Neural crest cell (in vitro differentiated cells): ENCODE results near the gene OR1K1. TPM values are rescaled to one million over a fixed set of nuclear protein-coding genes. Genes with fewer than 3 reads are reported as not detected.

Experiments used
- DNase-seq: peaks from one replicate; pipeline ENCODE4 v3.0.0; 2021; ENCODE audit warnings: low read depth, mixed read lengths, low spot score
- H3K27ac Mint-ChIP-seq: one replicate; pipeline ENCODE4 v1.8.0; 2021; ENCODE audit warnings: mild to moderate bottlenecking, mixed read lengths; ENCODE audit not compliant: unreplicated experiment
- H3K27me3 Mint-ChIP-seq: 2 replicates; pipeline ENCODE4 v1.8.0; 2021; ENCODE audit warnings: low read depth, mild to moderate bottlenecking, mixed read lengths
- H3K36me3 Mint-ChIP-seq: 2 replicates; pipeline ENCODE4 v1.8.0; 2021; ENCODE audit warnings: low read depth, mild to moderate bottlenecking, mixed read lengths
- H3K4me1 Mint-ChIP-seq: 2 replicates; pipeline ENCODE4 v1.8.0; 2021; ENCODE audit warnings: mixed read lengths
- H3K4me3 Mint-ChIP-seq: one replicate; pipeline ENCODE4 v1.8.0; 2021; ENCODE audit warnings: mild to moderate bottlenecking, mixed read lengths
- H3K9me3 Mint-ChIP-seq: 2 replicates; pipeline ENCODE4 v1.8.0; 2021; ENCODE audit warnings: mixed read lengths
- total RNA-seq: library from RNA; stranded (reverse); gene quantifications from 2 replicates; pipeline ENCODE4 v1.2.1, GENCODE V29; 2021
- TF ChIP-seq, protein P1 (sequence below): fragments of 200-600 bp; sonication (generic); conservative IDR thresholded peaks from 2 replicates; pipeline ENCODE4 v1.5.0; 2021; ENCODE audit warnings: antibody characterized with exemption, mild to moderate bottlenecking

The OR1K1 gene
- total RNA-seq, 1 donor from 2014 or later, result not detected

DNA sequence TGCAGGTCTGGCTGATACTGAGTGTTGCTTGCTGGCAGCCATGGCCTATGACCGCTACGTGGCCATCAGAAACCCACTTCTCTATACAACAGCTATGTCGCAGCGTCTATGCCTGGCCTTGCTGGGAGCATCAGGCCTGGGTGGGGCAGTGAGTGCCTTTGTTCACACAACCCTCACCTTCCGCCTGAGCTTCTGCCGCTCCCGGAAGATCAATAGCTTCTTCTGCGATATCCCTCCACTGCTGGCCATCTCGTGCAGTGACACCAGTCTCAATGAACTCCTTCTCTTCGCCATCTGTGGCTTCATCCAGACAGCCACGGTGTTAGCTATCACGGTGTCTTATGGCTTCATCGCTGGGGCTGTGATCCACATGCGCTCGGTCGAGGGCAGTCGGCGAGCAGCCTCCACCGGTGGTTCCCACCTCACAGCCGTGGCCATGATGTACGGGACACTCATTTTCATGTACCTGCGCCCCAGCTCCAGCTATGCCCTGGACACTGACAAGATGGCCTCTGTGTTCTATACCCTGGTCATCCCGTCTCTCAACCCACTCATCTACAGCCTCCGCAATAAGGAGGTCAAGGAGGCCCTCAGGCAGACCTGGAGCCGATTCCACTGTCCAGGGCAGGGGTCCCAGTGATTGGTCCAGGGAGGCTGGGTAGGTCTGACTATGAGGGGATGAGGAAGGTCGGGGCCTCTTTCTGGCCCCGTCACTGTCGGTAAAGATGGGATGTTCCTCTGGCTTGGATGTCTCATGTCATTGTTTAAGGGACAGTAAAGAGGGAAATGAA, 10.5 kb upstream of the OR1K1 start:
- H3K9me3 Mint-ChIP-seq, result peaks cover 3% of the 10 kb centered on the region
- no peak overlapping the region for H3K4me3 Mint-ChIP-seq

DNA sequence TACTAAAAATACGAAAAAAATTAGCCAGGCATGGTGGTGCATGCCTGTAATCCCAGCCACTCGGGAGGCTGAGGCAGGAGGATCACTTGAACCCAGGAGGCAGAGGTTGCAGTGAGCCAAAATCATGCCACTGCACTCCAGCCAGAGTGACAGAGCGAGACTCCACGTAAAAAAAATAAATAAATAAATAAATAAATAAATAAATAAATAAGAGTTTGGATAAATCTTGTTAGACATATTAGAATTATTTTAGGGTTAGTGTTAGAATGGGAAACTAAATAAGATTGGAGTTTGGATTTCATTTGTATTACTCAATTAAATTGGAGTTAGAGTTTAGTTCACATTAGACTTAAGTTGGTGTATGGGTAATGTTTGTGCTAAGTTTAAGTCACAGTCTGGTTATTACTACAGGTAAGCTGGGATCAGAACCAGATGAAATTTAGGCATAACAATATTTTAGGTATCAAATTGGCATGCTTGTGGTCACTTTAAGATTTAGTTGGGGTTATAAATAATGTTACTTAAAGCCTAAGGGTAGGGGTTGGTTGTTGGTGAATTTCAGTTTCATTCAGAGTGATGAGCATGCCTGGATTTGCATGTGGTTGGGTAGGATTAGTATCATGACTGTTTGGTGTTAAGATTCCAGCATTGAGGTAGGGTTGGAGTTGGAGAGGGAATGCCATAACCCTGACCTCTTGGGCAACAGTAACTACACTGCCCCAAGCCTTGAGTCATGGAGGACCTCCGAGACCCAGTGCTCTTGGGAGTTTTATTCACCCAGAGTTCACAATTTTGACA, 7.9 kb upstream of the OR1K1 start:
- H3K9me3 Mint-ChIP-seq, result peaks cover 3% of the 10 kb centered on the region
- no peak overlapping the region for H3K4me3 Mint-ChIP-seq
- no peak for DNase-seq
- H3K4me1 Mint-ChIP-seq, result no peaks in the 10 kb centered on the region
- H3K27ac Mint-ChIP-seq, result no peak overlapping the region
- H3K36me3 Mint-ChIP-seq, result no peaks in the 10 kb centered on the region
- H3K27me3 Mint-ChIP-seq, result peaks cover 38% of the 10 kb centered on the region
- TF ChIP-seq, protein P1, sequence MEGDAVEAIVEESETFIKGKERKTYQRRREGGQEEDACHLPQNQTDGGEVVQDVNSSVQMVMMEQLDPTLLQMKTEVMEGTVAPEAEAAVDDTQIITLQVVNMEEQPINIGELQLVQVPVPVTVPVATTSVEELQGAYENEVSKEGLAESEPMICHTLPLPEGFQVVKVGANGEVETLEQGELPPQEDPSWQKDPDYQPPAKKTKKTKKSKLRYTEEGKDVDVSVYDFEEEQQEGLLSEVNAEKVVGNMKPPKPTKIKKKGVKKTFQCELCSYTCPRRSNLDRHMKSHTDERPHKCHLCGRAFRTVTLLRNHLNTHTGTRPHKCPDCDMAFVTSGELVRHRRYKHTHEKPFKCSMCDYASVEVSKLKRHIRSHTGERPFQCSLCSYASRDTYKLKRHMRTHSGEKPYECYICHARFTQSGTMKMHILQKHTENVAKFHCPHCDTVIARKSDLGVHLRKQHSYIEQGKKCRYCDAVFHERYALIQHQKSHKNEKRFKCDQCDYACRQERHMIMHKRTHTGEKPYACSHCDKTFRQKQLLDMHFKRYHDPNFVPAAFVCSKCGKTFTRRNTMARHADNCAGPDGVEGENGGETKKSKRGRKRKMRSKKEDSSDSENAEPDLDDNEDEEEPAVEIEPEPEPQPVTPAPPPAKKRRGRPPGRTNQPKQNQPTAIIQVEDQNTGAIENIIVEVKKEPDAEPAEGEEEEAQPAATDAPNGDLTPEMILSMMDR, result no peak

More for the DNA sequence above, 10.5 kb upstream of the OR1K1 start:
- peaks cover 42% of the 10 kb centered on the region for H3K27me3 Mint-ChIP-seq
- no peak overlapping the region for H3K27ac Mint-ChIP-seq
- no peak for DNase-seq
- H3K36me3 Mint-ChIP-seq, result no peaks in the 10 kb centered on the region
- H3K4me1 Mint-ChIP-seq, result no peaks in the 10 kb centered on the region
- TF ChIP-seq, protein P1, result no peak

DNA sequence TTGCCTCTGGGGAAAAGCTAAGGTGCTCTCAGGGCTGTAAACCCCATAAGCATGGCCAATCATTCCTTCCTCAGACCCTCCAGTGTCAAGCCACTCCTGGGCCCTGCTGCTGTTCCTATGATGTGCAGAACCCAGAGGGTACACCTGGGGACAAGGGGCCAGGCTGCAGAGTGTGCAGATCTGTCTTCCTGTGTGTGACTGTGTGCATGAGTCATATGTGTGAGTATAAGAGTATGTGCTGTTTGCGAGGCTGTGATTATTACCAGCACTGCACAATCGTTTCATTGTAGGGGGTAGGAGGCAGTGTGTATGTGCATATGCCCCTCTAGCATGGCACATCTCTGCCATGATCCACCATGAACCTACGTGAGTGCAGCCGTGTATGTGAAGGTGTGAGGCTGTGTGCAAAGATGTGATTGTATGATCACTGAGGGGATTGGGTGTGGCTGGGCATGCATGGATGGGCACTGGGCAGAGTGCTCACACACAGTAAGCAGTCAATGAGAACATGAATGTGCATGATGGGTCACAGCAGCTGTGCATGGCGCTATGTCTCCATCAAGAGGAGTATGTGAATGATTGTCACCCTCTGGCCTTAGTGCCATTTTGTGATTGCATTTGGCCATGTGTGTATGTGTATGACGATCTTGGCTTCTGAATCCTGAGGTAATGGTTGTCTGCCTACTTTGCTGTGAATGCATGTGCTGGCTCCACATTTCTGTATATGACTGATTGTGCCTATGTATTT, 2.4 kb upstream of the OR1K1 start:
- TF ChIP-seq, protein P1, result no peak
- DNase-seq, result no peak
- Mint-ChIP-seq H3K4me3 (no peak overlapping the region), H3K27me3 (peaks cover 42% of the 10 kb centered on the region), H3K4me1 (no peaks in the 10 kb centered on the region), H3K36me3 (no peaks in the 10 kb centered on the region), H3K27ac (no peak overlapping the region), H3K9me3 (no peaks in the 10 kb centered on the region)

DNA sequence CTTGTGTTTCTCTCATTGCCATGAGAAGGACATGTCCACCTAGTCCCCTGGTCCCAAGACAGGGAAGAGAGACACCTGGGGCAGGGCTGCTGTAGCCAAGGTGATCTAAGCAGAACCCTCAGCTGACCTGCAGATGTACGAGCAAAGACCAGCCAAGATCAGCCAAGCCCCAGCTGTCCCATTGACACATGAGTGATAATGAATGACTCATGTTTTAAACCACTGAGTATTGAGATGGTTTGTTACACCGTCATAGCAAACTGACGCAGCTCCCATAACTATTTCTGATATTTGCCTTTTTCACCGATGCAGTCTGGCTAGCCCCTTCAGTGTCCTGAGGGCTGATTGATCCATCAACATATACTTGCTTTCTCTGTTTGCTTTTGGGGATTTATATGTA, 6.7 kb downstream of the OR1K1 start:
- Mint-ChIP-seq H3K27ac (no peak overlapping the region), H3K9me3 (peaks cover 5% of the 10 kb centered on the region), H3K27me3 (peaks cover 3% of the 10 kb centered on the region), H3K4me3 (no peak overlapping the region), H3K4me1 (no peaks in the 10 kb centered on the region), H3K36me3 (no peaks in the 10 kb centered on the region)
- TF ChIP-seq, protein P1, result no peak
- no peak for DNase-seq

DNA sequence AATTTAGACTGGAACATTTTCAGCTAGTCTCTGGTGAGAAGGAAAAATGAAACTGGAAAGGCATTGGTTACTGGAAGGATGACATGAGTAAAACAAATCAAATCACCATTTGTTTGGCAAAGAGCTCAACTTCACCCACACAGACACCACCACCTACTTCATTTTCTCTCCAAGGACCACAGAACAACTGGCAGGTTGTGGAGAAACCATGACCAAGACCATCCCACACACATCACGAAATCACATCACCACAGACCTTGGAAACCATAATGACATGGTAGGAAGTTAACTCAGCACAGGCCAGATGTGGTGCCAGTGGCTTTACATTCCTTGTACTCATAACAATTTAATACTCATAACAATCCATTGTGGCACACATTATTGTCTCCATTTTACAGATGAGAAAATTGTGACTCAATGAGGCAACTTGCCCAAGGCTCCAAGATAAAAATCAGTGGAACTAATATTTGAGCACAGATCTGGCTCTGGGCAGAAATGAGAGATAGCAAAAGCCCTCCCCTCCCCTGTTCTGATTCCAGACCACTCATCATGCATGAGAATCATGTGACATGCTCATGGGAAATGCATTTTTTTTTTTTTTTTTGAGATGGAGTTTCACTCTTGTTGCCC, 7.5 kb downstream of the OR1K1 start:
- Mint-ChIP-seq H3K4me1 (no peaks in the 10 kb centered on the region), H3K27me3 (peaks cover 3% of the 10 kb centered on the region), H3K27ac (no peak overlapping the region), H3K9me3 (peaks cover 5% of the 10 kb centered on the region), H3K4me3 (no peak overlapping the region), H3K36me3 (no peaks in the 10 kb centered on the region)
- no peak for DNase-seq
- TF ChIP-seq, protein P1, result no peak
